ENCODE results near the gene NFYA. TPM values are rescaled to one million over a fixed set of nuclear protein-coding genes. Genes with fewer than 3 reads are reported as not detected.

NFYA gene
- total RNA-seq, 1 donor from 2014 or later, result 33.7 TPM

- intact Hi-C loops (cut with micrococcal nuclease), result no loop called here
Observed at GRCh38 chr6:41045664-41046063, 27.1 kb upstream of the NFYA start.

GRCh38 chr6:41046084-41046483 lies 26.7 kb upstream of the NFYA start:
- intact Hi-C loops (cut with micrococcal nuclease), result no loop called here

GRCh38 chr6:41047306-41047705 lies 25.5 kb upstream of the NFYA start:
- intact Hi-C loops (cut with micrococcal nuclease), result no loop called here

- intact Hi-C loops (cut with micrococcal nuclease), result no loop called here
Observed at GRCh38 chr6:41047745-41048732, 24.7 kb upstream of the NFYA start.

- intact Hi-C loops (cut with micrococcal nuclease), result no loop called here
Observed at GRCh38 chr6:41049521-41049920, 23.3 kb upstream of the NFYA start.

- intact Hi-C loops (cut with micrococcal nuclease), result no loop called here
Observed at GRCh38 chr6:41049955-41050354, 22.8 kb upstream of the NFYA start.

GRCh38 chr6:41050536-41050935 lies 22.2 kb upstream of the NFYA start:
- intact Hi-C loops (cut with micrococcal nuclease), result no loop called here

- intact Hi-C loops (cut with micrococcal nuclease), result loop anchor here (1.0 kb wide), 1 partner anchor 25 kb away; no protein-coding TSS in a partner anchor
Observed at GRCh38 chr6:41051873-41052272, 20.9 kb upstream of the NFYA start.

GRCh38 chr6:41053041-41053440 lies 19.7 kb upstream of the NFYA start, which contains the start of gene APOBEC2:
APOBEC2 (plus strand) TSS chr6:41053202; CDS start chr6:41053348, 146 bp downstream.
- intact Hi-C loops (cut with micrococcal nuclease), result no loop called here

- intact Hi-C loops (cut with micrococcal nuclease), result no loop called here
Observed at GRCh38 chr6:41054511-41054910, 18.3 kb upstream of the NFYA start.

- intact Hi-C loops (cut with micrococcal nuclease), result no loop called here
Observed at GRCh38 chr6:41055149-41055548, 17.6 kb upstream of the NFYA start.

GRCh38 chr6:41056768-41057490 lies 15.8 kb upstream of the NFYA start:
- intact Hi-C loops (cut with micrococcal nuclease), result no loop called here

GRCh38 chr6:41058783-41059181 lies 14.0 kb upstream of the NFYA start:
- intact Hi-C loops (cut with micrococcal nuclease), result no loop called here

GRCh38 chr6:41059556-41059955 lies 13.2 kb upstream of the NFYA start:
- intact Hi-C loops (cut with micrococcal nuclease), result no loop called here

GRCh38 chr6:41061196-41061726 lies 11.5 kb upstream of the NFYA start:
- intact Hi-C loops (cut with micrococcal nuclease), result no loop called here

- intact Hi-C loops (cut with micrococcal nuclease), result no loop called here
Observed at GRCh38 chr6:41062056-41062455, 10.7 kb upstream of the NFYA start.

- intact Hi-C loops (cut with micrococcal nuclease), result no loop called here
Observed at GRCh38 chr6:41063884-41064285, 8.9 kb upstream of the NFYA start.

GRCh38 chr6:41064841-41065240 lies 7.9 kb upstream of the NFYA start:
- intact Hi-C loops (cut with micrococcal nuclease), result no loop called here

GRCh38 chr6:41065550-41066026 lies 7.2 kb upstream of the NFYA start:
- intact Hi-C loops (cut with micrococcal nuclease), result no loop called here

GRCh38 chr6:41066867-41067304 lies 5.9 kb upstream of the NFYA start:
- intact Hi-C loops (cut with micrococcal nuclease), result loop anchor here (1.0 kb wide), 2 partner anchors 40 to 61 kb away; no protein-coding TSS in a partner anchor

GRCh38 chr6:41071501-41071922 lies 1.3 kb upstream of the NFYA start:
- intact Hi-C loops (cut with micrococcal nuclease), result loop anchor here (5.0 to 10.0 kb wide), 5 partner anchors 476 to 1959 kb away; partner anchors contain the start of genes FOXP4 and TAF8
